Measurements from ENCODE around the gene TAF1.
"Not testable (repeated sequence)": the region's sequence is repeated elsewhere in the genome, so short reads cannot be mapped to it uniquely, and the experiment has no call there.

The TAF1 gene

GRCh38 chrX:71439896-71440295 lies 73.7 kb downstream of the TAF1 start:
- DNase-seq = peak; percentile 31

GRCh38 chrX:71440401-71440800 lies 74.2 kb downstream of the TAF1 start:
- no peak for DNase-seq

DNA sequence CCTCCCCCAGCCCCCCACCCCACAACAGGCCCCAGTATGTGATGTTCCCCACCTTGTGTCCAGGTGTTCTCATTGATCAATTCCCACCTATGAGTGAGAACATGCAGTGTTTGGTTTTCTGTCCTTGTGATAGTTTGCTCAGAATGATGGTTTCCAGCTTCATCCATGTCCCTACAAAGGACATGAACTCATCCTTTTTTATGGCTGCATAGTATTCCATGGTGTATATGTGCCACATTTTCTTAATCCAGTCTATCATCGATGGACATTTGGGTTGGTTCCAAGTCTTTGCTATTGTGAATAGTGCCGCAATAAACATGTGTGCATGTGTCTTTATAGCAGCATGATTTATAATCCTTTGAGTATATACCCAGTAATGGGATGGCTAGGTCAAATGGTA lies 75.7 kb downstream of the TAF1 start:
- not testable (repeated sequence) for DNase-seq

DNA sequence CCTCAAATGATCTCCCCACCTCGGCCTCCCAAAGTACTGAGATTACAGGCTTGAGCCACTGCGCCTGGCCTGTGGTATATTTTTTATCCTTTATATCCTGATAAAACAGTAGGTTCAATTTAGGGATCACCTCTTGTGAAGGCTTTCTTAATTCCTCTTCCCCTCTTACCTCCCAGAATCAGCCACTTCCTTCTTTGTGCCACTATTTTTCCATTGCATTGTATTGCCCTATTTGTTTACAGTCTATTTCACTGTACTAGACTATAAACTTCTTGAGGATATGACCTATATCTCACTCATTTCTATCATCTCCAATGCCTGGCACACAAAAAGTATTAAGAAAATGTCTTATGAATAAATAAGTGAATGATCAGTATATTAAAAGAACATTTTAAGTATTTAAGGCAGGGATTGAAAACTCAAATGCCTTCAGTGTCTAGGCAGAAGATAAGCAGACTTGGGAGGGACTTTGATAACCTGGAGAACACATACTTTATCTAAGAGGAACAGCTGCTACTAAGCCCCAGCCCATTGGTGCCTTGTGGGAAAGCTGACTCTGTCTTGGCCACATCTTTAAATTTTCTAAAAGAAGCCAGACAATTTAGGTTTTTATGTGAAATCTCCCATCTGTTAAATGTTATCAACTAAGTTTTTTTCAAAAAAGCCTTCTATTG lies 84.4 kb downstream of the TAF1 start:
- peak; percentile 94 for DNase-seq

DNA sequence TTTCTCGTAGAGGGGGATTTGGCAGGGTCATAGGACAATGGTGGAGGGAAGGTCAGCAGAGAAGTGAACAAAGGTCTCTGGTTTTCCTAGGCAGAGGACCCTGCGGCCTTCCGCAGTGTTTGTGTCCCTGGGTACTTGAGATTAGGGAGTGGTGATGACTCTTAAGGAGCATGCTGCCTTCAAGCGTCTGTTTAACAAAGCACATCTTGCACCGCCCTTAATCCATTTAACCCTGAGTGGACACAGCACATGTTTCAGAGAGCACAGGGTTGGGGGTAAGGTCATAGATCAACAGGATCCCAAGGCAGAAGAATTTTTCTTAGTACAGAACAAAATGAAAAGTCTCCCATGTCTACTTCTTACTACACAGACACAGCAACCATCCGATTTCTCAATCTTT lies 85.4 kb downstream of the TAF1 start:
- DNase-seq = not testable (repeated sequence)

- peak; percentile 44 for DNase-seq
These were observed 86.9 kb downstream of the TAF1 start for GRCh38 chrX:71453056-71453455.

DNA sequence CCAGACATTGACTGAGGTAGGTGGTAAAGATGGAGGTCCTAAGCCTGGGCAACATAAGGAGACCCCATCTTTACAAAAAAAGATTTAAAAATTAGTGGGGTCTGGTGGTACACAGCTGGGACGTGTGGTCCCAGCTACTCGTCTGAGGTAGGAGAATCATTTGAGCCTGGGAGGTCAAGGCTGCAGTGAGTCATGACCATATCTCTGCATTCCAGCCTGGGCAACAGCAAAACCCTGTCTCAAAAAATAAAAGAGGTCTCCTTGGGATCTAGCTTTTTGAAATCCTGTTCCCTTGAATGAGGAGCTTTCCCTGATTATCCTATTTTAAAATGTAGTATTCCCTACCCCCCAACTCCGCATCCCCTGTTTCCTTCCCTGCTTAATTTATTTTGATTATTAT lies 88.1 kb downstream of the TAF1 start:
- DNase-seq = no peak

GRCh38 chrX:71458866-71459265 lies 92.7 kb downstream of the TAF1 start:
- DNase-seq = no peak

GRCh38 chrX:71464968-71465367 lies 98.8 kb downstream of the TAF1 start:
- DNase-seq = no peak

DNA sequence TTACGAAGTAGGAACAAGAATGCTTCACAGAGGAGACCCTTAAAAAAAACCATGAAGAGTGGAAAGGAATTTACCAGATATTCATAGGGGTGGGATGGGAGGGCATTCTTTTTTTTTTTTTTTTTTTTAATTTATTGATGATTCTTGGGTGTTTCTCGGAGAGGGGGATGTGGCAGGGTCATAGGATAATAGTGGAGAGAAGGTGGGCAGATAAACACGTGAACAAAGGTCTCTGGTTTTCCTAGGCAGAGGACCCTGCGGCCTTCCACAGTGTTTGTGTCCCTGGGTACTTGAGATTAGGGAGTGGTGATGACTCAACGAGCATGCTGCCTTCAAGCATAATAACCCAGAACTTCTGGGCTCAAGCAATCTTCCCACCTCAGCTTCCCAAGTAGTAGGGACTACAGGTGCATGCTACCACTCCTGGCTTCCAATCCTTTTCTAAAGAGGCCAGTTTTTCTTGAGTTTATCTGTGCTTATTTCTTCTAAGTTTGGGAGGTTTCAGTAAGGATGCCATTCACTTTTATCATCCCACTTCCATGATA lies 100.9 kb downstream of the TAF1 start:
- DNase-seq = no peak

GRCh38 chrX:71475785-71476540 lies 109.8 kb downstream of the TAF1 start:
- no peak for DNase-seq

DNA sequence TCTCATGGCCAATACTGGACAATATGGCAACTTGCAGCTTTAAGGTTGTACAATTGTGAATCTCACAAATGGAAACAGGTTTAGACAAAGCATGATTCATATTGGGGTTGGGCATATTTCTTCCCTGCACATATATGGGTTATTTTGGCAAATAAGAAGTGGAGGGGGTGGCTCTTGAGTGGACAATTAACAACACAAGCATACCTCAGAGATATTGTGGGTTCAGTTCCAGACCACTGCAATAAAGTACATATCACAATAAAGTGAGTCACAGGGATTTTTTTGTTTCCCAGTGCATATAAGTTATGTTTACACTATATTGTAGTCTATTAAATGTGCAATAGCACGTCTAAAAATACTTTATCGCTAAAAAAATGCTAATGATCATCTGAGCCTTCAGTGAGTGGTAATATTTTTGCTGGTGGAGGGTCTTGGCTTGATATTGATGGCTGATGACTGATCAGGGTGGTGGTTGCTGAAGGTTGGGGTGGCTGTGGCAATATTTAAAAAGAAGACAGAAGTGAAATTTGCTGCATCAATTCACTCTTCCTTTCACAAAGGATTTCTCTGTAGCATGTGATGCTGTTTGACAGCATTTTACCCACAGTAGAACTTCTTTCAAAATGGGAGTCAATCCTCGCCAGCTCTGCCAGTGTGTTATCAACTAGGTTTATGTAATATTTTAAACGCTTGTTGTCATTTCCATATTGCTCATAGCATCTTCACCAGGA lies 116.2 kb downstream of the TAF1 start:
- DNase-seq = no peak

DNA sequence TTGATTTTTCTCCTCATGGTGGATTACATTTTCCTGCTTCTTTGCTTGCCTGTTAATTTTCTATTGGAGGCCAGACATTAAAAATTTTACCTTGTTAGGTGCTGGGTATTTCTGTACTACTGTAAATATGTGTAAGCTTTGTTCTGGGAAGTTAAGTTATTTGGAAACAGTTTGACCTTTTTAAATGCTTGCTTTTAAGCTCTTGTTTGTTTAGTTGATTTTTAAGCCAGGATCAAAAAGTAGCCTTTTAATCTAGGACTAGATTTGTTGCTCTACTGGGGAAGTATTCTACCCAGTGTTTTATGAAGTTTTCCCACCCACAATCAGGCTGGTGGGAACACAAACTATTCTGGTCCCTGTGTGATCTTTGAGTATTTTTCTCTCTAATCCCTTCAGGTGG lies 121.7 kb downstream of the TAF1 start:
- DNase-seq = no peak

DNA sequence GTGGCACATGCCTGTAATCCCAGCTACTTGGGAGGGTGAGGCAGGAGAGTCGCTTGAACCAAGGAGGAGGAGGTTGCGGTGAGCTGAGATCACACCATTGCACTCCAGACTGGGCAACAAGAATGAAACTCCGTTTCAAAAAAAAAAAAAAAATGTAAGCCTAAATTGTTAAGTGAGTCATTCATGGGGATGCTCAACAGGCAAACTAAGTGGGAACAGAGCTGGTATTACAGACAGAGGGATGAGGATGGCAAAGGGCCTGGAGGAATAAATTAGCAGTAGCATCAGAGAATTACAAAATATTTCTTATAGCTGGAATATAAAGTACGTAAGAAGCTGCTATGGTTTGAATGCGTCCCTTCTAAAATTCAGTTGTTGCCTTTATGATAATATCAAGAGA lies 123.4 kb downstream of the TAF1 start:
- no peak for DNase-seq

DNA sequence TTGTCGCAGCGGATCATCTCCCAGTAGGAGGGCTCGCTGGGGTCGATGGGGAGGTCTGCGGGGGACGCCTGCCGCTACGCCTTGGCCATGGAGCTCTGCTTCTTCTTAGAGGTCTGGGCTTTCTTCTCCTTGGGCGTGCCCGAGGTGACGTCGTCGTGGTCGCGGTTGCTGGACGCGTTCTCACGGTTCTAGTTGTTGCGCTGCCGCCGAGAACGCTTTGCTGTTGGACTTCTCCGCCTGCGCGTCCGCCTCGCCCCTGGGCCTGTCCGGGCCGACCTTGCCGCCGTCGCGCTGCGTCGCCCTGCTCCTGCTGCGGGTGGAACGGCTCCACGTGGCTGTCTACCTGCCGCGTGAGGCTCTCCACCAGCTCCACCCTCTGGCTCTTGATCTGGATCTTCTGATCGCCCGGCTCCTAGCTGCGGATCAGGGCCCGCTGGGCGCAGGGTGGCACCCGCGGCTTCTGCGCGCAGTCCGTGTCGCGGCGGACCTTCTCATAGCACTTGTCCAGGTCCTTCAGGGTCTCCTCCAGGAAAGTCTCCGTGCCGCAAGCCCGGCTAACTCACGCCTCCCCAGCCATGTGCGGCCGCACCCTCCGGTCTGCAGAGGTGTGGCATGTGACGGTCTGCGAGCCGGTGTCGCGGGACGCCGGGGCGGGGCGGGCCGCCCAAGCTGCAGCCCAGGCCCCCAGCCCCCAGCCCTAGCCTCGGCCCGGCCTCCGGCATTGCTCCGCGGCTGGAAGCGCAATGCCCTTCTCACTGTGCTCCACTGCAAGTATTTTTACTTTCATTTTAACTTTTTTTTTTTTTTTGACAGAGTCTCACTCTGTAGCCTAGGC lies 126.3 kb downstream of the TAF1 start:
- DNase-seq = peak; percentile 49

DNA sequence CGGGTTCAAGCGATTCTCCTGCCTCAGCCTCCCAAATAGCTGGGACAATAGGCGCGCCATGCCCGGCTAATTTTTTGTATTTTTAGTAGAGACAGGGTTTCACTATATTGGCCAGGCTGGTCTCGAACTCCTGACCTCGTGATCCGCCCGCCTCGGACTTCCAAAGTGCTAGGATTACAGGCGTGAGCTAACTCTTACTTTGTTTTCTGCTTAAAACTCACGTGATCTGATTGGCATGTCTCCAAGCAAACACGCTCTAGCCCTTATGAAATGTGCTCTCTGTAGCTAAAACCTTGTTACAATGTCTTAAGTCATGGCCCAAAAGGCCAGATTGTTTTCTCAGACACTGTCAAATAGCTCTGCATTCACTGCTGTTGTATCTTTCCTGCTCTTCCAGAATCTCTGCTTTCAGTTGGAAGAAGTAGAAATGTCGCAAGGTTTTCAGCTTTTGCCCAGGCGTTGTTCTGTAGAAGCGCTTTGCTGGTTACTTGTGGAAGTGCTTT lies 127.0 kb downstream of the TAF1 start:
- DNase-seq = peak; percentile 25

DNA sequence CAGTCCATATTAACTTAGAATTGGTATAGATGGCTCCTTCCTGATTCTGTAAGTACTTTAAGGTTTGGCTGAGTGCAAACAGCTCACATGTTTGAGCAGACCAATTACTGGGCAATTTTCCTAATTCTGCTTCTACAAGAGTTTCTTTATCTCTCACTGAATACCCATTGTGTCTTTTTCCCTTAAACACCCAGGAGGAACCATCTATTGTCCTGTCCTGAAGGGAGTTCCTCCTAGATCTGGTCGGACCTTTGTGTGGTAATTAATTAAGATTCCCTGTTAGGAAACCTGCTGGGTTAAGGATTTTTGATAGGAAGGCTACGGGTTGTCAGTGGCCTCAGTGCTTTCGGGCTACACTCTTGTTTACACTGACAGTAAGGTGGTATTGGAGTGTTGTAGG lies 129.8 kb downstream of the TAF1 start:
- DNase-seq = not testable (repeated sequence)

DNA sequence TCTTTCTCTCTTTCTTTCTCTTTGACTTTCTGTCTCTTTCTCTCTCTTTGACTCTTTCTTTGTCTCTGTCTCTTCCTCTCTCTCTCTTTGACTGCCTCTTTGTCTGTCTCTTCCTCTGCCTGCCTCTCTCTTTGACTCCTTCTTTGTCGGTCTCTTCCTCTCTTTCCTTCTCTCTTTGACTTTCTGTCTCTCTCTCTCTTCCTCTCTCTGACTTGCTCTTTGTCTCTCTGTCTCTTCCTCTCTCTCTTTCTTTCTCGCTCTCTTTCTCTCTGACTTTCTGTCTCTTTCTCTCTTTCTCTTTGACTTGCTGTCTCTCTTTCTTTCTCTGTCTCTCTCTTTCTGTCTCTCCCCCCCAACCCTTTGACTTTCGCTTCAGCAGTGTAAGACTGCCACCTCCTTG lies 130.3 kb downstream of the TAF1 start:
- no peak for DNase-seq

DNA sequence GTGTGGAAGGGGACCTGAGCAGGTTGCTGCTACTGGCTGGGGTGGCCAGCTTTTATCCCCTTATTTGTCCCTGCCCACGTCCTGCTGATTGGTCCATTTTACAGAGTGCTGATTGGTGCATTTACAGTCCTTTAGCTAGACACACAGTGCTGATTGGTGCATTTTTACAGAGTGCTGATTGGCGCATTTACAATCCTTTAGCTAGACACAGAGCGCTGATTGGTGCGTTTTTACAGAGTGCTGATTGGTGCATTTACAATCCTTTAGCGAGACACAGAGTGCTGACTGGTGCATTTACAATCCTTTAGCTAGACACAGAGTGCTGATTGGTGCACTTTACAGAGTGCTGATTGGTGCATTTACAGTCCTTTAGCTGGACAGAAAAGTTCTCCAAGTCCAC lies 135.9 kb downstream of the TAF1 start:
- not testable (repeated sequence) for DNase-seq

DNA sequence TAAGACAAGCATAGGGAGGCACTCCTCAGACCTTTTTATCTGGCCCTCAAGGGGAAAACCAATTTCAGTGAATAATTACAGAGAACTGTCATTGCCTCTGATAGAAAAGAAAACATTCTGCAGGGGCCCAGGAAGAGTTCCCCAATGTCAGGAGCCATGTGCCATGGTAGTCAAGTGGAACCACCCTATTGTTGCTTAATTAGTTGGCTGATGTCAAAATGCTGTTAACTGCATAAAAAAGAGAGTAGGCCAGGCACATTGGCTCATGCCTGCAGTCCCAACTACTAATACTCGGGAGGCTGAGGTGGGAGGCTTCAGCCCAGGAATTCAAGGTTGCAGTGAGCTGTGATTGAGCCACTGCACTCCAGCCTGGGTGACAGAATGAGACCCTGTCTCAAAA lies 138.2 kb downstream of the TAF1 start:
- DNase-seq = no peak

DNA sequence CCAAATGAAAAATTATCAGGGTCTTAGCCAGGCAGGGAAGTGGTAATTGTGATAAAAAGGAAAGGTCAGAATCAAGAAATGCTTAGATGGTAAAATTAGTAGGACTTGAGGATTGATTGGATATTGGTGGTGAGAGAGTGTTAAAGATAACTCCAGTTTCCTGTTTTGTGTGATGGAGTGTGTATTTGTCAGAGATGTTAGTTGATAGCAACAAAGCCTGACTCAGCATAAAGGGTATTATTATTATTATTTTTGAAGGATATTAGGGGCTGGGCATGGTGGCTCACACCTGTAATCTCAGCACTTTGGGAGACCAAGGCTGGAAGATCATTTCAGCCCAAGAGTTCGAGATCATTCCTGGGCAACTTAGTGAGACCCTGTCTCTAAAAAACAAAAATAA lies 143.1 kb downstream of the TAF1 start:
- no peak for DNase-seq

- DNase-seq = no peak
These were observed 144.0 kb downstream of the TAF1 start for GRCh38 chrX:71510161-71510560.

DNA sequence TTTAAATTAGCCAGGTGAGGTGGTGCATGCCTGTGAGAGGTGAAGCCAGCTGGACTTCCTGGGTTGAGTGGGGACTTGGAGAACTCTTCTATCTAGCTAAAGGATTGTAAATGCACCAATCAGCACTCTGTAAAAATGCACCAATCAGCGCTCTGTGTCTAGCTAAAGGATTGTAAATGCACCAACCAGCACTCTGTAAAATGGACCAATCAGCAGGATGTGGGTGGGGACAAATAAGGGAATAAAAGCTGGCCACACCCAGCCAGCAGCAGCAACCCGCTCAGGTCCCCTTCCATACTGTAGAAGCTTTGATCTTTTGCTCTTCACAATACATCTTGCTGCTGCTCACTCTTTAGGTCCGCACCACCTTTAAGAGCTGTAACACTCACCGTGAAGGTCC lies 147.6 kb downstream of the TAF1 start:
- not testable (repeated sequence) for DNase-seq

Measured in hematopoietic multipotent progenitor cell treated with erythropoietin and hydrocortisone succinate and interleukin-3 and kit ligand, for 8 days (in vitro differentiated cells).